ENCODE data around the gene ERCC6L2. TPM values are rescaled to one million over a fixed set of nuclear protein-coding genes. Genes with fewer than 3 reads are reported as not detected.

ERCC6L2 gene
- total RNA-seq, 2 donors from 2014 or later = 38.6 to 43.4 TPM

DNA sequence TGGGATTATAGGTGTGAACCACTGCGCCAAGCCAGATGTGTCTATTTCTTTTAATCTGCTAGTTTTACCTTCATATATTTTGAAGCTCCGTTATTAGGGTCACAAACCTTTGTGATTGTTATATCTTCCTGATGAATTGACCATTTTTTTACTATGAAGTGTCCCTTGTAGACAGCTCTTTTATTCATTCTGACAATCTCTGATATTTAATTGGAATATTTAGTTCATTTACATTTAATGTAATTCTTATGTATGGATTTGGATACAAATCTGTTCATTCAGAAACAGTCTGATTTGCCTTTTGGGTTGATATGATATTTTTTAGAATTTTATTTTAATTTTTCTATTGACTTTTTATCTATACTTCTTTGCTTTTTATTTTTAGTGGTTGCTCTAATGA is 17.2 kb downstream of the ERCC6L2 start:
- TF ChIP-seq, protein P1, sequence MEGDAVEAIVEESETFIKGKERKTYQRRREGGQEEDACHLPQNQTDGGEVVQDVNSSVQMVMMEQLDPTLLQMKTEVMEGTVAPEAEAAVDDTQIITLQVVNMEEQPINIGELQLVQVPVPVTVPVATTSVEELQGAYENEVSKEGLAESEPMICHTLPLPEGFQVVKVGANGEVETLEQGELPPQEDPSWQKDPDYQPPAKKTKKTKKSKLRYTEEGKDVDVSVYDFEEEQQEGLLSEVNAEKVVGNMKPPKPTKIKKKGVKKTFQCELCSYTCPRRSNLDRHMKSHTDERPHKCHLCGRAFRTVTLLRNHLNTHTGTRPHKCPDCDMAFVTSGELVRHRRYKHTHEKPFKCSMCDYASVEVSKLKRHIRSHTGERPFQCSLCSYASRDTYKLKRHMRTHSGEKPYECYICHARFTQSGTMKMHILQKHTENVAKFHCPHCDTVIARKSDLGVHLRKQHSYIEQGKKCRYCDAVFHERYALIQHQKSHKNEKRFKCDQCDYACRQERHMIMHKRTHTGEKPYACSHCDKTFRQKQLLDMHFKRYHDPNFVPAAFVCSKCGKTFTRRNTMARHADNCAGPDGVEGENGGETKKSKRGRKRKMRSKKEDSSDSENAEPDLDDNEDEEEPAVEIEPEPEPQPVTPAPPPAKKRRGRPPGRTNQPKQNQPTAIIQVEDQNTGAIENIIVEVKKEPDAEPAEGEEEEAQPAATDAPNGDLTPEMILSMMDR (IDR thresholded peaks at IDR 0.05) = no peak
- Histone ChIP-seq H3K27me3 (no peaks in the 10 kb centered on the region), H3K36me3 (no peaks in the 10 kb centered on the region), H3K27ac (no peak overlapping the region), H3K4me3 (no peak overlapping the region), H3K9me3 (peaks cover 0 to 9% of the 10 kb centered on the region in 2 donors), H3K4me1 (no peaks in the 10 kb centered on the region)
- DNase-seq (ENCODE audit: low spot score) = no peak

- Histone ChIP-seq H3K27me3 (no peaks in the 10 kb centered on the region), H3K9me3 (peaks cover 0 to 9% of the 10 kb centered on the region in 2 donors), H3K4me1 (no peaks in the 10 kb centered on the region), H3K4me3 (no peak overlapping the region), H3K36me3 (no peaks in the 10 kb centered on the region), H3K27ac (no peak overlapping the region)
- DNase-seq (ENCODE audit: low spot score) = no peak
- TF ChIP-seq, protein P1 (IDR thresholded peaks at IDR 0.05) = no peak
Observed at GRCh38 chr9:95896580-95896979, 21.1 kb downstream of the ERCC6L2 start.

GRCh38 chr9:95901506-95901905 is 26.0 kb downstream of the ERCC6L2 start:
- no peak overlapping the region for H3K27ac ChIP-seq
- no peaks in the 10 kb centered on the region for H3K4me1 ChIP-seq
- no peak for DNase-seq (ENCODE audit: low spot score)
- H3K27me3 ChIP-seq = no peaks in the 10 kb centered on the region
- H3K36me3 ChIP-seq = no peaks in the 10 kb centered on the region
- no peaks in the 10 kb centered on the region for H3K9me3 ChIP-seq
- H3K4me3 ChIP-seq = no peak overlapping the region
- TF ChIP-seq, protein P1 (IDR thresholded peaks at IDR 0.05) = no peak

- H3K27me3 ChIP-seq = no peaks in the 10 kb centered on the region
- TF ChIP-seq, protein P1 (IDR thresholded peaks at IDR 0.05) = no peak
Observed at GRCh38 chr9:95903398-95903797, 27.9 kb downstream of the ERCC6L2 start.

DNA sequence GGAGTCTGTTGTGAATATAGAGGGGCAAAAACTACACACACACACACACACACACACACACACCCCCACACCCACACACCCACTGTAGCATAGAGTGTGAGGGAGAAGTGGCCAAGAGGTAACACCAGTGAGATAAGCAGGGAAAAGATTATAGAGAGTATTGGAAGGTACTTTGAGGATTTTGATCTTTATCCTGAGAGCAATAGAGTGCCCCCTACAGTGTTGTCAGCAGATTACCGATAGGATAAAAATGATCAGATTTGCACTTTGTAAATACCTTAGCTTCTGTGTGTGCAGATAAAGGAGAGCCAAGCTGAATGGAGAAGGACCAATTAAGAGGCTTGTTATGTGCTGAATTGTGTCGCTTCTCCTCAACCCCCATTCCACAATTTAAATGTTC is 32.3 kb downstream of the ERCC6L2 start:
- H3K4me3 ChIP-seq = no peak overlapping the region
- H3K27me3 ChIP-seq = no peaks in the 10 kb centered on the region
- DNase-seq (ENCODE audit: low spot score) = no peak
- TF ChIP-seq, protein P1 (IDR thresholded peaks at IDR 0.05) = no peak
- no peak overlapping the region for H3K27ac ChIP-seq
- no peaks in the 10 kb centered on the region for H3K9me3 ChIP-seq
- peaks cover 3% of the 10 kb centered on the region for H3K36me3 ChIP-seq
- H3K4me1 ChIP-seq = no peaks in the 10 kb centered on the region

More at GRCh38 chr9:95903398-95903797, 27.9 kb downstream of the ERCC6L2 start:
- Histone ChIP-seq H3K4me1 (no peaks in the 10 kb centered on the region), H3K4me3 (no peak overlapping the region), H3K9me3 (no peaks in the 10 kb centered on the region), H3K27ac (no peak overlapping the region), H3K36me3 (no peaks in the 10 kb centered on the region)
- DNase-seq (ENCODE audit: low spot score) = no peak

GRCh38 chr9:95910023-95910707 is 34.7 kb downstream of the ERCC6L2 start:
- TF ChIP-seq, protein P1 (IDR thresholded peaks at IDR 0.05) = no peak
- H3K36me3 ChIP-seq = peaks cover 3% of the 10 kb centered on the region
- no peak overlapping the region for H3K27ac ChIP-seq
- H3K4me1 ChIP-seq = no peaks in the 10 kb centered on the region
- DNase-seq (ENCODE audit: low spot score) = no peak
- H3K27me3 ChIP-seq = no peaks in the 10 kb centered on the region
- no peaks in the 10 kb centered on the region for H3K9me3 ChIP-seq
- no peak overlapping the region for H3K4me3 ChIP-seq

Measured in right atrium auricular region (tissue), 2 donors.